Measurements from ENCODE around the gene RAMP3. TPM values are rescaled to one million over a fixed set of nuclear protein-coding genes. Genes with fewer than 3 reads are reported as not detected.
"Not testable (repeated sequence)": the region's sequence is repeated elsewhere in the genome, so short reads cannot be mapped to it uniquely, and the experiment has no call there.

The RAMP3 gene
- total RNA-seq, 1 experiment from 2014 or later: not detected

DNA sequence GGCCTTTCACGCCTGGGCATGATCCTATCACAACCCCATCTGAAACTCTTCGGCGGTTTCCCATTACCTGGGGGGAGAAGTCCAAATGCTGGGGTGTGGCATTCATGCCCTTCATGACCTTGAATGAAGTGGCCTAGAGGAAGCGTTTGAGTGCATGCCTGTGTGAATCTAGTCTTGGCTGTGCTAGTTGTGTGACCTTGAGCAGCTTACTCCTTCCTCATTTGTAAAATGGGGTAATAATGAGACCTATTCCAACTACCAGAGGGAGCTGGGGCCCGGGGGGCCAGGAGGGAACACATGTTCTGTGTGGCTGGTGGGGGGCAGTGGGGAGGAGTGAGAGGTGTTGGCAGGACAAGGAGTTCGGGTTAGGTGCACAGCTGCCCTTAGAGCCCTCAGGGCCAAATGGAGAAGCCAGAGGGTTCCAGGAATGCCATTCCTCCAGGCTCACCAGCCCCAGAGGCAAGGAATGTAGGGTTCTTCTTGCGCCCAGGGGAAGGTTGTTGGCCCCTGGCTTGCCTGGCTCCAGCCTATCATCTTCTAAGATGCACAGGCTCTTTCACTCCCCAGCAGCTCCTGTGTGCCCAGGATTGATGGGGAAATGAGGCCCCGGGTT is 24.8 kb upstream of the RAMP3 start:
- DNase-seq (ENCODE audit: low spot score): no peak

- no peak for DNase-seq (ENCODE audit: low spot score)
Observed at GRCh38 chr7:45133352-45133751, 24.2 kb upstream of the RAMP3 start.

DNA sequence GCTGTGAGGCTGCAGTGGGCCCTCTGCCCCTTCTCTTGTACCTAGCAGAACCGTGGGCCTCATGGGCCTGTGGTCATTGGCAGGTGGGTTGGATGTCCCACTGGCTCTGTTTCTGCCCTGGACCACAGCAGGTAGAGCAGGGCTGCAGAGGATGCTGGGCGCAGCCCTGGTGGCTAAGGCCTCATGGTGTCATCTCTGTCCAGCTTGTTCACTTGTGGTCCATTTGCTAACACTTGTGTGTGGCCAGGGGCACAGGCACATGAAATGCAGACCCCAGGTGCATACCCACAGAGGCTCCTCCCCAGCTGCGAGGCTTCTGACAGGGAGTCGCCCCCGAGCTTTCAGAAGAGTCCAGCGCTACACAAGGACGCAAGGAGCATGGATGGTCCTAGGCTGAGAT is 23.7 kb upstream of the RAMP3 start:
- no peak for DNase-seq (ENCODE audit: low spot score)

DNA sequence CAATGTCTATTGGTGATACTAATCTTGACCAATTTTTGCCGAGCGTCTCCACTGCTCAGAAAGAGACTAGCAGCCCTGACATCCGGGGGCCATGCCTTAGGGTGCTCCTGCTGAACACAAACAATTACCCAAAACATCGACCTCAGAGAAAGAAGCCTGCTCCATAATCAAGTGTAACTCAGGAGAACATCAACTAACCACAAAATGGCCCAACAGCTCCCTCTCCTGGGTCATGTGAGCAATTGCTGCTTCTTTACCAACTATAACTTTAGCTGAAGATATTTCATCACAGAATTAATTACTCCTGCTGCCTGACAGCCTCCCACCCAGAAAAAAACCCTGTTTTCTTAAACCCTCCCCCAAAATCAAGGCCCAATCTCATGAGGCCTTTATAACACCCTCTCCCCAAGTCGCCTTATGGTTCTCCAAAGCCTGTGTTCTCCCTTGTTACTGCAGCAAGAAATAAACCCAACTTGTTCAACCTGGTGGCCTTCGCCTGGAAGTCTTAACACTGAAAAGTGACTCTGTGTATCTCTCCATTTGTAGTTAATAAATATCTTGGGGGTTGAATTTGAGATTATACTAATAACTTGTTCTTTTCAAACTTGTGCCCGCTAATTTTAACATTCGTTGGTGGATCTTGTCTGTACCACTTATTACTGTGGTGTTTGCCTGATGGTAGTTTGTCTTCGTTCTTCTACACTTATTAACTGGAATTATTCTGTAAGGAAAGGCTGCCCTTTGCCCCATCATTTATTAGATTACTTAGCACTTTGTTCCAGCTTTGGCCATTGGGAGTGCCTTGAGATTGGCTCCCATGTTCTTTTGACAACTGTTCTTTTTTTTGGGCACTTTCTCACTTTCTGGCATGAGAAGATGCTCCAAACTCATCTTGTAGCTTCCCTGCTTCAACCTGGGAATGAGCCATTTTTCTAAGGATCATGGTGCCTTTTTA is 21.2 kb upstream of the RAMP3 start:
- DNase-seq (ENCODE audit: low spot score): peak; percentile 88

DNA sequence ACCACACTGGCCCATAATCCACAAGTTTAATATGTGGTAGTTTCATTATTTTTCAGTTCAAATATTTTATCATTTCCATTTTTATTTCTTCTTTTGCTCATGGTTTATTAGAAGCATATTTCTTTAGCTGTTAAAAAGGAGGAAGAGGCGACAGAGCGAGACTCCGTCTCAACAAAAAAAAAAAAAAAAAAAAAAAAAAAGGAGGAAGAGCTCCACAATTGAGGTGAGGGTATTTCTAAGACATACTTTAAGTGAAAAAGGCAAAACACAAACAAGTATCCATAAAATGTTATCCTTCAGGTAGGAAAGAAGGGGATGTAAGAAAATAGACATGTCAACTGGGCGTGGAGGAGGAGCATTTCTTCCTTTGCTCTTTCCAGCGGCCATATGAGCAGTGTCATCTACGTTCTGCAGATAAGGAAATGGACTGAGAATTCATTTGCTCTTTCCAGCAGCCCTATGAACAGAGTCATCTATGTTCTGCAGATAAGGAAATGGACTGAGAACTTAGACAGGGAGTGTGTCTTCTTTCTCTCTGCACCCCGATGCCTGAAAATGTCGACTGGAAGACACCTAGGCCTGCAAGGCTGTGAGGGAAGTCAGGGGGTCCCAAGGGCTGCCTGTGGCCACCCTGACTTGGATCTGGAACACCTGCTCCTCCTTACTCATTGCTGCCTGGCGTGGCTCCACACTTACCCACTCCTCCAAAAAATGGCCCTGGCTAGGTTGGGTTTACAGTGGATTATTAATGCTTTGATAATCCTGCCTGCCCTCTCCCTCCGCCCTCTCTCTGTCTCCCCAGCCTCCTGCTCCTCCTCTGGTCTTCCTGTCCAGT is 18.9 kb upstream of the RAMP3 start:
- DNase-seq (ENCODE audit: low spot score): no peak

GRCh38 chr7:45140827-45141226 is 16.8 kb upstream of the RAMP3 start:
- DNase-seq (ENCODE audit: low spot score): no peak

DNA sequence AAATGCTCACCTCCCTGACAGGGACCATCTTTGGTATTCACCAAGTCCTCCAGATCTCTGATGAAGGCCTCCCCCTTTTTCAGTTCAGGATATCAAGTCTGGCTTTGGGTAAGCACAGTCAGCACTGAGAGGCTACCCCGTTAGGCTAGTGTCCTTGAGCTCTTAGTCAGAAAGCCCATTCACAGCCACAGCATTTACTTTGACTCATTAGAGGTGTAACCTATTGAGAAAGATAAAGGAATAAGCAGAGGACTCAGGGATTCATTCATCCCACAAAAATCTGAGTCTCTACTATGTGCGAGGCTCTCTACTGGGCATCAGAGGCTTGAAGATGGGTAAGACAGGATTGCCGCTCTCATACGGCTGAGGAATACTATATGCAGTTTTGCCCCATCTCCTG is 14.0 kb upstream of the RAMP3 start:
- DNase-seq (ENCODE audit: low spot score): no peak

DNA sequence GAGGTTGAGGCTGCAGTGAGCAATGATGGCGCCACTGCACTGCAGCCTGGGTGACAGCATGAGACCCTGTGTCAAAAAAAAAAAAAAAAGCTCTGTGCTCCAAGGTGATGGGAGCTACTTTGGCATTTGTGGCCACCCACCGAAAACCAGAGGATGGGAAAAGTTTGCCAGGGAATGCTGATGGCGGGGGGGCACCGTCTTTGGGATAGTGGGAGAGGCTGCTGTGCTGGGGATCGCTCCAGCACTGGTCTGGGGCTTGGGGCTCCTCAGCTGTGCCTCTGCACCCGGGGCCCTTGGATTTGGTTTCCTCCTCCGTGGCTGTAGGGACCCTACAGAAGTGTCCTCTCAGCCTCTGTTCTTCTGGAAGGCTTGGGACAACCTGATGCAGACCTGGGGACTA is 11.7 kb upstream of the RAMP3 start:
- DNase-seq (ENCODE audit: low spot score): no peak

- DNase-seq (ENCODE audit: low spot score): no peak
Observed at GRCh38 chr7:45146531-45147379, 10.8 kb upstream of the RAMP3 start.

- DNase-seq (ENCODE audit: low spot score): no peak
Observed at GRCh38 chr7:45147858-45148652, 9.5 kb upstream of the RAMP3 start.

DNA sequence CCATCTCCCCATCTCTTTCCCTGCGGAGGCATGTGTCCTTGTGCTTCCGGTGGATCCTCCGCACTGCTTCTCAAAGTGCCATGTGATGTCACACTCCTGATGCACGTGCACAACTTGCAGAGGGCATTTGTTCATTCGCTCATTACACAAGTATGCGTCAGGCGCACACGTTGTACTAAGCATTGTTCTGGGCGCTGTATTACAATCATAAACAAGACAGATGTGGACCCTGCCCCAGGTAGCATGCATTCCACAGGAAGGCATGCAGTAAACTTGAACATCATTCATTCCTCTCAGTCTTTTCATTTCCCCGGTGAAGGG is 9.0 kb upstream of the RAMP3 start:
- DNase-seq (ENCODE audit: low spot score): no peak

GRCh38 chr7:45149606-45150005 is 8.0 kb upstream of the RAMP3 start:
- DNase-seq (ENCODE audit: low spot score): no peak

- DNase-seq (ENCODE audit: low spot score): no peak
Observed at GRCh38 chr7:45150199-45150598, 7.4 kb upstream of the RAMP3 start.

- DNase-seq (ENCODE audit: low spot score): no peak
Observed at GRCh38 chr7:45151131-45151684, 6.4 kb upstream of the RAMP3 start.

GRCh38 chr7:45151967-45152366 is 5.6 kb upstream of the RAMP3 start:
- no peak for DNase-seq (ENCODE audit: low spot score)

DNA sequence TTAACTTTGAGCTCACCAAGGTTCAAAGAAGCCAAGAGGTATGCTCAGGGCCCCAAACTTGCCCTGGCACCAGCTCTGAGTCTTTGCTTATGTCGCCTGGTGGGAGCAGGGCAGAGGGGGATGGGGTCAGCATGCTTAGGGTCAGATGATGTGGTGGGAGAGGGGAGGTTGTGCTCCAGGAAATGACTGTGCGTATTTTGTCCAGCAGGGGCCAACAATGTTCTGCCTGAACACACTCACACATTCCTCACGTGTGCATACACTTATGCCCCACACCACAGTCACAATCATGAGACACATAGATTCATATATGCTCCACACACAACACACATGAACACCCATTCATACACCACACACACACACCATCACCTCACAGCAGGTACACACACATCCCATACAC is 4.4 kb upstream of the RAMP3 start:
- peak; percentile 54 for DNase-seq (ENCODE audit: low spot score)

DNA sequence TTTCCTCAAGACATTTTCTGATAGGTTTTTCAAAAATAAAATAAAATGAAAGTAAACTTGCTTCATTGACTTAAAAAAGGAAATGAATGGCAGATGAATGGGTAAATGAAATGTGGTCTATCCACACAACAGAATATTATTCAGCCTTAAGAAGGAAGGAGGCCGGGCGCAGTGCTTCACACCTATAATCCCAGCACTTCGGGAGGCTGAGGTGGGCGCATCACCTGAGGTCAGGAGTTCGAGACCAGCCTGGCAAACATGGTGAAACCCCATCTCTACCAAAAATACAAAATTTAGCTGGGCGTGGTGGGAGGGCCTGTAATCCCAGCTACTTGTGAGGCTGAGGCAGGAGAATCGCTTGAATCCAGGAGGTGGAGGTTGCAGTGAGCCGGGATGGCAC is 3.7 kb upstream of the RAMP3 start:
- DNase-seq (ENCODE audit: low spot score): not testable (repeated sequence)

DNA sequence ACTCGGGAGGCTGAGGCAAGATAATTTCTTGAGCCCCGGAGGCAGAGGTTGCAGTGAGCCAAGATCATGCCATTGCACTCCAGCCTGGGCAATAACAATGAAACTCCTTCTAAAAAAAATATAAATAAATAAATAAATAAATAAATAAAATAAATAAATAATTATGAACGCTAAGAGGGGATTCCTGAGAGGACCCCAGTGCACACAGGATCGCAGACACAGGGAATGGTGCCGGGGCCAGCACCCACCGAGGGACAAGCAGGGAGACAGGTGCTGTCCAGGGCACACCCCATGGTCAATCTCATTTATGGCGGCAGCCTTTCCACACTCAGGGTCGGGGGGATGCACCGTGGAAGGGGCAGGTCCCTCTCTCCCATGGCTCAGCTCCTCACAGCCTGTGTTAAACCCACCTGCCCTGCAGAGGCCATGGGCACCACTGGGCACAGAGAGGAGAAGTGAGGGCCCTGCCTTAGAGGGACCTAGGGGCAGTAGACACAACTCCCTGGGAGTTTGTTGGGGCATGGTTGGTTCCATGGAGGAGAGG is 2.2 kb upstream of the RAMP3 start:
- no peak for DNase-seq (ENCODE audit: low spot score)

DNA sequence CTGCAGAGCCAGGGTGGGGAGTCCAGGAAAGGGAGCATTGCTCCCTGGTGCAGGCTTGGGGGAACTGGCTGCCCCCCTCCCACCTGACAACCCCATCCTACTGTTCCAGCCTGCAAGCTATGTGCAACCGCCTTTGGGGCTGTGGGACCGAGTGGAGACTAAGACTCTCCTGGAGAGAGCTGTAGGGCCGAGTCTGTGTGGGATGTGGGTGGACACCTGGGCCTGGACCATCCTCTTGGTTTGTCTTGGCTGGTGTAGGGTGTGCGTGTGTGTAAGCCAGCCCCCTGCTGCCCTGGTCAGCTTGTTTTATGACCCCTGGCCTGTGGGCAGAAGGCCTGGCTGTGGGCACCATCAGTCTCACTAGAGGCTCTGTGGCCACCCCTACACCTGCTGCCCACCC is 1.6 kb upstream of the RAMP3 start:
- DNase-seq (ENCODE audit: low spot score): no peak
